GM23338 (cell line): Measurements from ENCODE around the gene MORC3. TPM values are rescaled to one million over a fixed set of nuclear protein-coding genes. Genes with fewer than 3 reads are reported as not detected.
A peak's percentile ranks its signal among the peaks of the same experiment; 100 is the strongest.

Experiments used
- ATAC-seq: fragments of 200-7000 bp; cut with Tn5 transposase; 3 replicates; pipeline ENCODE4 v1.9.1; 2020
- DNase-seq: peaks from one replicate; pipeline ENCODE4 v3.0.0-alpha.2; 2015; ENCODE audit warnings: low spot score
- H2AFZ ChIP-seq: fragments of 200-600 bp; sonication (generic); 2 replicates; pipeline ENCODE4 v1.8.0; 2016; ENCODE audit warnings: antibody characterized with exemption, mild to moderate bottlenecking, moderate library complexity
- H3F3A ChIP-seq: fragments of 200-600 bp; sonication (generic); replicated peaks from 2 replicates; pipeline ENCODE4 v1.8.0; 2017; ENCODE audit warnings: antibody characterized with exemption, mixed run types, low read depth
- H3K27ac ChIP-seq: fragments of 200-600 bp; sonication (generic); 2 replicates; pipeline ENCODE4 v1.6.1; 2016; ENCODE audit warnings: low read depth
- H3K27me3 ChIP-seq: fragments of 200-600 bp; sonication (generic); 2 replicates; pipeline ENCODE4 v1.8.0; 2016; ENCODE audit warnings: mild to moderate bottlenecking, mixed run types, moderate library complexity; ENCODE audit not compliant: insufficient read depth
- H3K36me3 ChIP-seq: fragments of 200-600 bp; sonication (generic); 2 replicates; pipeline ENCODE4 v1.8.0; 2016; ENCODE audit warnings: mild to moderate bottlenecking; ENCODE audit not compliant: insufficient read depth
- H3K4me1 ChIP-seq: fragments of 200-600 bp; sonication (generic); 2 replicates; pipeline ENCODE4 v1.8.0; 2016; ENCODE audit warnings: mild to moderate bottlenecking, moderate library complexity; ENCODE audit not compliant: insufficient read depth
- H3K4me2 ChIP-seq: fragments of 200-600 bp; sonication (generic); 2 replicates; pipeline ENCODE4 v1.7.1; 2017; ENCODE audit warnings: mixed run types
- H3K4me3 ChIP-seq: fragments of 200-600 bp; sonication (generic); 2 replicates; pipeline ENCODE4 v1.6.1; 2016; ENCODE audit warnings: mixed run types
- H3K79me2 ChIP-seq: fragments of 200-600 bp; sonication (generic); replicated peaks from 2 replicates; pipeline ENCODE4 v1.8.0; 2017; ENCODE audit warnings: mild to moderate bottlenecking; ENCODE audit not compliant: insufficient read depth
- H3K9me2 ChIP-seq: fragments of 200-600 bp; sonication (generic); 2 replicates; pipeline ENCODE4 v1.8.0; 2017; ENCODE audit not compliant: insufficient read depth
- H4K20me1 ChIP-seq: fragments of 200-600 bp; sonication (generic); replicated peaks from 2 replicates; pipeline ENCODE4 v1.8.0; 2017; ENCODE audit warnings: mild to moderate bottlenecking; ENCODE audit not compliant: insufficient read depth
- H3K27ac Mint-ChIP-seq: 2 replicates; pipeline ENCODE4 v1.8.0; 2020; ENCODE audit warnings: inconsistent platforms, mild to moderate bottlenecking, moderate library complexity, mixed read lengths
- H3K27me3 Mint-ChIP-seq: 3 replicates; pipeline ENCODE4 v1.8.0; 2022; ENCODE audit warnings: low read depth, mild to moderate bottlenecking, moderate library complexity, mixed read lengths, inconsistent platforms; ENCODE audit not compliant: insufficient read depth, poor library complexity
- H3K36me3 Mint-ChIP-seq: 3 replicates; pipeline ENCODE4 v1.8.0; 2021; ENCODE audit warnings: low read depth, mild to moderate bottlenecking, inconsistent platforms, moderate library complexity, mixed read lengths
- H3K4me1 Mint-ChIP-seq: 3 replicates; pipeline ENCODE4 v1.8.0; 2020; ENCODE audit warnings: mild to moderate bottlenecking, inconsistent platforms, mixed read lengths
- H3K4me3 Mint-ChIP-seq: 3 replicates; pipeline ENCODE4 v1.8.0; 2021; ENCODE audit warnings: moderate library complexity, mild to moderate bottlenecking, inconsistent platforms, mixed read lengths
- H3K9me3 Mint-ChIP-seq: 3 replicates; pipeline ENCODE4 v1.8.0; 2020; ENCODE audit warnings: moderate library complexity, mild to moderate bottlenecking, inconsistent platforms, mixed read lengths
- CREB1 ChIP-seq: fragments of 250-450 bp; sonication (Bioruptor Pico); IDR thresholded peaks from 2 replicates; pipeline ENCODE4 v1.5.0; 2020; ENCODE audit warnings: low read depth, mild to moderate bottlenecking, moderate library complexity
- CTCF ChIP-seq, 2 experiments: fragments of 200-600 bp in 1 of 2; sonication (generic) in 1 of 2; conservative IDR thresholded peaks; 2 replicates each; pipeline versions ENCODE4 v1.5.1 to v1.6.1; 2016 to 2017; ENCODE audit warnings: antibody characterized with exemption in 2 of 2, low read depth in 2 of 2, mild to moderate bottlenecking in 2 of 2, moderate library complexity in 1 of 2
- ETS1 ChIP-seq: IDR thresholded peaks from 2 replicates; pipeline ENCODE4 v1.6.1; 2016; ENCODE audit warnings: antibody characterized with exemption
- EZH2 ChIP-seq: fragments of 200-600 bp; sonication (generic); IDR thresholded peaks from one replicate; pipeline ENCODE4 v1.8.0; 2017; ENCODE audit warnings: antibody characterized with exemption, mild to moderate bottlenecking, low read depth; ENCODE audit not compliant: unreplicated experiment
- EZH2phosphoT487 ChIP-seq: fragments of 200-600 bp; sonication (generic); IDR thresholded peaks from one replicate; pipeline ENCODE4 v1.8.1; 2018; ENCODE audit warnings: antibody characterized with exemption; ENCODE audit not compliant: unreplicated experiment
- JUNB ChIP-seq: IDR thresholded peaks from one replicate; pipeline ENCODE4 v1.6.1; 2016; ENCODE audit warnings: antibody characterized with exemption; ENCODE audit not compliant: unreplicated experiment
- NANOG ChIP-seq: IDR thresholded peaks from 2 replicates; pipeline ENCODE4 v1.6.1; 2016; ENCODE audit warnings: antibody characterized with exemption, borderline replicate concordance
- POLR2AphosphoS5 ChIP-seq: IDR thresholded peaks from 2 replicates; pipeline ENCODE4 v1.6.1; 2016; ENCODE audit warnings: antibody characterized with exemption, low read depth
- STAT1 ChIP-seq: IDR thresholded peaks from one replicate; pipeline ENCODE4 v1.6.1; 2016; ENCODE audit warnings: antibody characterized with exemption; ENCODE audit not compliant: unreplicated experiment
- ZNF114 ChIP-seq: fragments of 250-450 bp; sonication (Bioruptor Pico); IDR thresholded peaks from 2 replicates; pipeline ENCODE4 v1.5.0; 2020; ENCODE audit warnings: mild to moderate bottlenecking, moderate library complexity
- ZNF331 ChIP-seq: fragments of 250-450 bp; sonication (Bioruptor Pico); IDR thresholded peaks from 2 replicates; pipeline ENCODE4 v1.5.0; 2020; ENCODE audit warnings: low read depth, mild to moderate bottlenecking, moderate library complexity
- ZNF462 ChIP-seq: fragments of 250-450 bp; sonication (Bioruptor Pico); IDR thresholded peaks from 2 replicates; pipeline ENCODE4 v1.5.0; 2020; ENCODE audit warnings: mild to moderate bottlenecking, moderate library complexity
- polyA plus RNA-seq: library from polyadenylated mRNA; unstranded; fragments of >200 nt; fragmentation: Nextera tagmentation; extraction: Ambion mirVana; gene quantifications from 2 replicates; pipeline ENCODE4 v1.2.1, GENCODE V29; 2016
- total RNA-seq: library from RNA; depleted of rRNA; stranded (reverse); fragments of >200 nt; shearing (Covaris generic); gene quantifications from 2 replicates; pipeline ENCODE4 v1.2.3, GENCODE V29; 2014
- TF ChIP-seq, protein P1 (sequence below): IDR thresholded peaks from one replicate; pipeline ENCODE4 v1.6.1; 2018; ENCODE audit warnings: antibody characterized with exemption; ENCODE audit not compliant: unreplicated experiment

MORC3 gene
- total and polyA plus RNA-seq, 2 experiments from 2014 or later, result 11.5 to 25.4 TPM

- H3K27ac Mint-ChIP-seq, result no peak overlapping the region
- ATAC-seq (no peak), DNase-seq (no peak)
- peaks cover 23% of the 10 kb centered on the region for H4K20me1 ChIP-seq
- H3K27ac ChIP-seq, result 0 out of 2 replicates have a peak overlapping the region, but pooled peaks have one; percentile 11
- no peak overlapping the region for H3K4me2 ChIP-seq
- no peaks in the 10 kb centered on the region for H3K27me3 Mint-ChIP-seq
- peaks cover 42% of the 10 kb centered on the region for H3K79me2 ChIP-seq
- H3K4me1 ChIP-seq, result no peaks in the 10 kb centered on the region
- no peaks in the 10 kb centered on the region for H3K9me2 ChIP-seq
- no peak overlapping the region for H3K4me3 Mint-ChIP-seq
- TF ChIP-seq, protein P1, sequence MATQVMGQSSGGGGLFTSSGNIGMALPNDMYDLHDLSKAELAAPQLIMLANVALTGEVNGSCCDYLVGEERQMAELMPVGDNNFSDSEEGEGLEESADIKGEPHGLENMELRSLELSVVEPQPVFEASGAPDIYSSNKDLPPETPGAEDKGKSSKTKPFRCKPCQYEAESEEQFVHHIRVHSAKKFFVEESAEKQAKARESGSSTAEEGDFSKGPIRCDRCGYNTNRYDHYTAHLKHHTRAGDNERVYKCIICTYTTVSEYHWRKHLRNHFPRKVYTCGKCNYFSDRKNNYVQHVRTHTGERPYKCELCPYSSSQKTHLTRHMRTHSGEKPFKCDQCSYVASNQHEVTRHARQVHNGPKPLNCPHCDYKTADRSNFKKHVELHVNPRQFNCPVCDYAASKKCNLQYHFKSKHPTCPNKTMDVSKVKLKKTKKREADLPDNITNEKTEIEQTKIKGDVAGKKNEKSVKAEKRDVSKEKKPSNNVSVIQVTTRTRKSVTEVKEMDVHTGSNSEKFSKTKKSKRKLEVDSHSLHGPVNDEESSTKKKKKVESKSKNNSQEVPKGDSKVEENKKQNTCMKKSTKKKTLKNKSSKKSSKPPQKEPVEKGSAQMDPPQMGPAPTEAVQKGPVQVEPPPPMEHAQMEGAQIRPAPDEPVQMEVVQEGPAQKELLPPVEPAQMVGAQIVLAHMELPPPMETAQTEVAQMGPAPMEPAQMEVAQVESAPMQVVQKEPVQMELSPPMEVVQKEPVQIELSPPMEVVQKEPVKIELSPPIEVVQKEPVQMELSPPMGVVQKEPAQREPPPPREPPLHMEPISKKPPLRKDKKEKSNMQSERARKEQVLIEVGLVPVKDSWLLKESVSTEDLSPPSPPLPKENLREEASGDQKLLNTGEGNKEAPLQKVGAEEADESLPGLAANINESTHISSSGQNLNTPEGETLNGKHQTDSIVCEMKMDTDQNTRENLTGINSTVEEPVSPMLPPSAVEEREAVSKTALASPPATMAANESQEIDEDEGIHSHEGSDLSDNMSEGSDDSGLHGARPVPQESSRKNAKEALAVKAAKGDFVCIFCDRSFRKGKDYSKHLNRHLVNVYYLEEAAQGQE, result no peak
- TF ChIP-seq STAT1 (no peak), EZH2phosphoT487 (no peak), CREB1 (CRISPR knock-in tag) (no peak), POLR2AphosphoS5 (no peak), ZNF462 (no peak), EZH2 (no peak), ZNF331 (CRISPR knock-in tag) (no peak), JUNB (no peak), CTCF (conservative IDR thresholded peaks at IDR 0.05; ENCODE audit: low read depth in 2 of 2) (no peak), NANOG (no peak), ZNF114 (no peak), ETS1 (no peak)
- peaks cover 55% of the 10 kb centered on the region for H3K36me3 ChIP-seq
- H3K4me1 Mint-ChIP-seq, result no peaks in the 10 kb centered on the region
- no peak overlapping the region for H2AFZ ChIP-seq
- H3K4me3 ChIP-seq, result no peak overlapping the region
- no peaks in the 10 kb centered on the region for H3K27me3 ChIP-seq
- H3K36me3 Mint-ChIP-seq, result peaks cover 70% of the 10 kb centered on the region
- no peaks in the 10 kb centered on the region for H3K9me3 Mint-ChIP-seq
- H3F3A ChIP-seq, result no peaks in the 10 kb centered on the region
These were observed 17.1 kb downstream of the MORC3 start for GRCh38 chr21:36337099-36337509.
